ENCODE measurements around the gene TACR1.
"Not testable (repeated sequence)": the region's sequence is repeated elsewhere in the genome, so short reads cannot be mapped to it uniquely, and the experiment has no call there.

The TACR1 gene

DNA sequence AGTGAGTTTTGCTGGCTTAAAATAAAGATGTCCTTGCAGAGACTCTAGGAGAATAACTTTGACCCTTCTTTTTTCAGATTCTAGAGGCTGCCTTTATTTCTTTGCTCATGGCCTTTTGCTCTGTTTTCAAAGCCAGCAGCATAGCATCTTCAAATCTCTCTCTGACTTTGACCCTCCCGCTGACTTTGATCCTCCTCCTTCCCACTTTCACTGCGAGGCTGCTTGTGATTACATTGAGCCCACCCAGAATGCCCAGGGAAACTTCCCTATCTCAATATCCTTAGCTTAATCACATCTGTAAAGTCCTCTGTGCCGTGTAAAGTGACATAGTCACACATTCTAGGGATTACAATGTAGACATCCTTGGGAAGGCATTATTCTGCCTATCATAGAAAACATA, 23.9 kb downstream of the TACR1 start:
- no peak overlapping the region for H3K4me3 Mint-ChIP-seq
- no peaks in the 10 kb centered on the region for H3K36me3 Mint-ChIP-seq
- no peaks in the 10 kb centered on the region for H3K4me1 Mint-ChIP-seq (ENCODE audit: low read depth)
- H3K9me3 Mint-ChIP-seq (ENCODE audit: low read depth), result no peaks in the 10 kb centered on the region
- no peaks in the 10 kb centered on the region for H3K27me3 Mint-ChIP-seq
- H3K27ac Mint-ChIP-seq, result no peak overlapping the region

DNA sequence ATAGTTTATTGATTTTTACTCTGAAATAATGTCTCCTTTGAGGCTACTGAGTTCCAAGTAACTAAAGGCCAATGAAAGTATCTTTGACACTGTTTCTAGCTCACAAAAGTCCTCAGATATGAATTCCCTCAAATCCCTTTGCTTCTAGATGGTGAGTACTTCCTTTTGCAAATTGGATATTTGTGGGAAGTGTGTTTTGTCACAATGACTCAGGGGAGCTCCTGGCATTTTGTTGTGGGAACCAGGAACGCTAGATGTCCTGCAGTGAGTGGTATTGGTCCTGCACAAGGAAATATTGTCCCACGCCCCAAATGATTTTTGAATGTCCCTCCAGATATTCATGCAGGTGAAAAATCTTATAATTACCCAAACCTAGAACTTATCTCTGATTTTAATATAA, 24.3 kb downstream of the TACR1 start:
- Mint-ChIP-seq H3K4me3 (no peak overlapping the region), H3K9me3 (ENCODE audit: low read depth) (no peaks in the 10 kb centered on the region), H3K36me3 (no peaks in the 10 kb centered on the region), H3K4me1 (ENCODE audit: low read depth) (no peaks in the 10 kb centered on the region), H3K27me3 (no peaks in the 10 kb centered on the region), H3K27ac (no peak overlapping the region)

DNA sequence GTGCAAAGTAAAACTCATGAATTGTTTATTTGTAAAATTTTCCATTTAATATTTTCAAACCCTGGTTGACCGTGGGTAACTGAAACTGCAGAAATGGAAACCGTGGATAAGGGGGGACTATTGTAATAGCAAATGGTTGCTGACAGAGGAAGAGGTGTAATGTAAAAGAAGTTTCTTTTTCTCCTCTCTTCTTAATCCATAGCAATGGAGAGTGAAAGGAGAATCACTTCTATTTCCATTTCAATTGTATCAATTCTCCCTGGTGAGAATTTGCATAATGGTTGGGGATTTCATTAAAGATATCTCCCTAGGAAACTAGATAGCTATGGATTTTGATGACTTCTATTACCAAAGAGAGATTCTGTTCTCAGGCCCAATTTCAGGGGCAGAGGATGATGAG, 24.8 kb downstream of the TACR1 start:
- H3K27ac Mint-ChIP-seq, result no peak overlapping the region
- H3K4me3 Mint-ChIP-seq, result no peak overlapping the region
- H3K27me3 Mint-ChIP-seq, result no peaks in the 10 kb centered on the region
- H3K4me1 Mint-ChIP-seq (ENCODE audit: low read depth), result no peaks in the 10 kb centered on the region
- no peaks in the 10 kb centered on the region for H3K36me3 Mint-ChIP-seq
- H3K9me3 Mint-ChIP-seq (ENCODE audit: low read depth), result no peaks in the 10 kb centered on the region

DNA sequence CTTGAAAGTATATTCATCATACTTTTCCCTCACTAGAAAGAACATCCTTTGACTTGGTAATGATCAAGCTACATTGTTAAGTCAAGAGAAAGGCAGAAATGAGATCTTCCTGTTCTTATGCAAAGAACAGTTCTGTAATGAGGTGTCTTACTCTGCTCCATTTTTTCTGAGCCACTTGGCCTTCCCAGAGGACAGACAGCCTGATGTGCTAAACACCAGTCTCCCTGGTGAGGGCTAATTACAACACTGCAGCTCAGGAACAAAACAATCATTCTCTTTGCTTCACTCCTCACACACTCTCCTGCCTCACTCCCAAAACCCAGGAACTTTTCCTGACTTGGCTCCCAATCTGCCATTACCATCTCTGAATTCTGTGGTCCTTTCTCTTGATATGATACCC, 25.6 kb downstream of the TACR1 start:
- no peak overlapping the region for H3K4me3 Mint-ChIP-seq
- no peaks in the 10 kb centered on the region for H3K4me1 Mint-ChIP-seq (ENCODE audit: low read depth)
- H3K27me3 Mint-ChIP-seq, result no peaks in the 10 kb centered on the region
- H3K27ac Mint-ChIP-seq, result no peak overlapping the region
- no peaks in the 10 kb centered on the region for H3K9me3 Mint-ChIP-seq (ENCODE audit: low read depth)
- H3K36me3 Mint-ChIP-seq, result no peaks in the 10 kb centered on the region

DNA sequence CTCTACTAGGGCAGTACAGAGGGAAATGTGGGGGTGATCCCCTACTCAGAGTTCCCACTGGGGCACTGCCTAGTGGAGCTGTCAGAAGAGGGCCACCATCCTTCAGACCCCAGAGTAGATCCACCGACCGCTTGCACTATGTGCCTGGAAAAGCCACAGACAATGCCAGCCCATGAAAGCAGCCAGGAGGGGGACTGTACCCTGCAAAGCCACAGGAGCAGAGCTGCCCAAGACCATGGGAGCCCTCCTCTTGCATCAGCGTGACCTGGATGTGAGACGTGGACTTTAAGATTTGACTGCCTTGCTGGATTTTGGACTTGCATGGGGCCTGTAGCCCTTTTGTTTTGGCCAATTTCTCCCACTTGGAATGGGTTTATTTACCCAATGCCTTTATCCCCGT, 27.9 kb downstream of the TACR1 start:
- H3K4me1 Mint-ChIP-seq (ENCODE audit: low read depth); H3K36me3 Mint-ChIP-seq; H3K27me3 Mint-ChIP-seq; H3K4me3 Mint-ChIP-seq; H3K9me3 Mint-ChIP-seq (ENCODE audit: low read depth); H3K27ac Mint-ChIP-seq: not testable (repeated sequence)

DNA sequence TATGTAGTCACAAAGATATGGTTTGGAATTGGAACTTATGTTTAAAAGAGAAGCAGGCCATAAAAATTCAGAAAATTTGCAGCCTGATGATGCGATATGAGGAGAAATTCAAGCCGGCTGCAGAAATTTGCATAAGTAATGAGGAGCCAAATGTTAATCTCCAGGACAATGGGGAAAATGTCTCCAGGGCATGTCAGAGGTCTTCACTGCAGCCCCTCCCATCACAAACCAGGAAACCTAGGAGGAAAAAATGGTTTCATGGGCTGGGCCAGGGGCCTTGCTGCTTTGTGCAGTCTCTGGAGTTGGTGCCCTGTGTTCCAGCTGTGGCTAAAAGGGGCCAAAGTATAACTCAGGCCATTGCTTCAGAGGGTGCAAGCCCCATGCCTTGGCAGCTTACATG, 28.4 kb downstream of the TACR1 start:
- Mint-ChIP-seq H3K27ac (no peak overlapping the region), H3K27me3 (no peaks in the 10 kb centered on the region), H3K4me3 (no peak overlapping the region), H3K4me1 (ENCODE audit: low read depth) (no peaks in the 10 kb centered on the region), H3K9me3 (ENCODE audit: low read depth) (no peaks in the 10 kb centered on the region), H3K36me3 (no peaks in the 10 kb centered on the region)

DNA sequence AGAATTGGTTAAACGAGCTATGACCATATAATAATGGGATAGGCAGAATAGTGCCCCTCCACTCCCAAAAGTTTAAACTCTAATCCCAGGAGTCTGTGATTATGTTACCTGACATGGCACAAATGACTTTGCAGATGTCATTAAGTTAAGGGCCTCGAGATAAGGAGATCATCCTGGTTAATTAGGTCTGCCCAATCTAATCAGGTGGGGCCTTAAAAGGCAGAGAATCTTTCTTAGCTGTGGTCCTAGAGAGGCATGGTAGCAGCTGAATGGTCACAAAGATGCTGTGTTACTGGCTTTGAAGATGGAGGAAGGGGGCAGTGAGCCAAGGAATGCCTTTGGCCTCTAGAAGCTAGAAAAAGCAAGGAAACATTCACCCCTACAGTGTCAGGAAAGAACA, 31.1 kb downstream of the TACR1 start:
- Mint-ChIP-seq H3K27ac (no peak overlapping the region), H3K27me3 (no peaks in the 10 kb centered on the region), H3K9me3 (ENCODE audit: low read depth) (no peaks in the 10 kb centered on the region), H3K4me3 (no peak overlapping the region), H3K4me1 (ENCODE audit: low read depth) (no peaks in the 10 kb centered on the region), H3K36me3 (no peaks in the 10 kb centered on the region)

DNA sequence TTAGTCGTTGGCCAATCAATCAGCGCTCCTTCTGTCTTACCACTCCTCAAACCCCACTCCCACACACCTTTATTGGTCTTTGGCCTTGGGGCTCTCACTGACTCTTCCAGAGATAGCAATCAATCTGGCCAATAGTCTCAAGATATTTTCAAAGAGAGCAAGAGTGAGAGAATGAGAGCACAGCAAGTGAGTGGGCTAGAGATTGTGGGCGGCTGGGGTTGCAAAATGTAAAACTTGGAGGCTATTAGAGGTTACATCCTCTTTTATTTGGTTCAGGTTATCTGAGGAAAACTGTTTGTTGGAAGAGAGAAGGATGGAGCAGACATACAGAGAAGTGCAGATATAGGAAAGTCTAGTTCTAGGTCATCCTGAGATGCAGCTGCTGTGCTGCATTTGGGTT, 32.8 kb downstream of the TACR1 start:
- H3K27ac Mint-ChIP-seq, result no peak overlapping the region
- no peak overlapping the region for H3K4me3 Mint-ChIP-seq
- peaks cover 1% of the 10 kb centered on the region for H3K27me3 Mint-ChIP-seq
- no peaks in the 10 kb centered on the region for H3K4me1 Mint-ChIP-seq (ENCODE audit: low read depth)
- H3K36me3 Mint-ChIP-seq, result no peaks in the 10 kb centered on the region
- no peaks in the 10 kb centered on the region for H3K9me3 Mint-ChIP-seq (ENCODE audit: low read depth)

DNA sequence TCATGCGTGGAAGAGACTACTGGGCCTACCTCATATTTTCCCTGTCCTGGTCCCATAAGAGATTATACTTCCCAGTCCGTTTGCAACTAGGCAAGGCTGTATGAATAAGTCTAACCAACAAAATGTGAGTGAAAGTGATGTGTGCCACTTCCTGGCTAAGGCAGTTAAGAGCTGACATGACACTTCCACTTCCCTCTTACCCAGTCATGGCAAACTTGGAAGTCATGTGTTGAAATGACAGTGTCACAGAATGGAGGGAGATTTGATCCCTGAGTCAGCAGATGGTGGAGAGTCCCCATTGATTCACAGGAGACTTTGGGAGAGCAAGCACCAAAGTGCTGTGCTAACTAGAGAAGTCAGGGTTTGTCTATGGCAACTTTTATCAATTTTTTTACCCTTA, 36.4 kb downstream of the TACR1 start:
- H3K27ac Mint-ChIP-seq, result no peak overlapping the region
- H3K4me1 Mint-ChIP-seq (ENCODE audit: low read depth), result no peaks in the 10 kb centered on the region
- no peaks in the 10 kb centered on the region for H3K9me3 Mint-ChIP-seq (ENCODE audit: low read depth)
- peaks cover 1% of the 10 kb centered on the region for H3K27me3 Mint-ChIP-seq
- H3K36me3 Mint-ChIP-seq, result no peaks in the 10 kb centered on the region
- no peak overlapping the region for H3K4me3 Mint-ChIP-seq

DNA sequence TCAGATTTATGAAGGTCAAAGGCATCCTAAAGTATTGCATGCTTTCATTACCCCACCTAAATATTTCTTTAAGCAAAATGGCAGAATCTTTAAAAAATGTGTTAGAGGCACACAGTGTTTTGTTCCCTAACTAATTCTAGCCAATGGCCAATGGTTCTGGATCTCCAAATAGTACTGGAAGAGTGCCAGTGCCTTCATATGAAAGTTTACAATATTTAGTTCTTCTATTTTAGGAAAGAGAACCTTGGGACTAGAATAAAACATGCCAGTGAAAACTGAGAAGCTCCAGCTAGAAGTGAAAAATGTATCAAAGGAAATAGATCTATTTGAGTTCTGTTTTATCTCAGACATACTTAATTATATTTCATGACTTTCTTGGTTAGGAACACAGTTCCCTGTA, 37.1 kb downstream of the TACR1 start:
- no peaks in the 10 kb centered on the region for H3K9me3 Mint-ChIP-seq (ENCODE audit: low read depth)
- H3K27ac Mint-ChIP-seq, result no peak overlapping the region
- no peak overlapping the region for H3K4me3 Mint-ChIP-seq
- no peaks in the 10 kb centered on the region for H3K4me1 Mint-ChIP-seq (ENCODE audit: low read depth)
- peaks cover 1% of the 10 kb centered on the region for H3K27me3 Mint-ChIP-seq
- no peaks in the 10 kb centered on the region for H3K36me3 Mint-ChIP-seq

DNA sequence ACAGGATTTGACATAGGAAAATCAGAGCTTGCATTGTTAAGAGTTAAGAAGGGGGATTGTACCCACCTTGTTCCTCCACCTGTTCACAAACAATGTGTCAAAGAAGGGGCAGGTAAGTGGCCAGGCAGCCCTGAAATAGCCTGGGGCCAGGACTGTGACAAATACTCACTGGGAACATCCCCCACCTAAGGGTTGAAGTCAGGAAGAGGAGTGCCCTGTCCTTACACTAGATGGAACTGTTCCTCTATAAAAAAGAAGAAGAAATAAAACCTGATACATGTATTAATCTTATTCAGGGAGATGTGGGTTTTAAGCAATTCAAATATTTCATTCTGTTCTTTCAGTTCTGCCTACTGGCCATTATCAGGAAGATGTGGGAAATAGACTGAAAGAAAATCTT, 41.9 kb downstream of the TACR1 start:
- H3K27ac Mint-ChIP-seq, result no peak overlapping the region
- no peaks in the 10 kb centered on the region for H3K27me3 Mint-ChIP-seq
- H3K9me3 Mint-ChIP-seq (ENCODE audit: low read depth), result no peaks in the 10 kb centered on the region
- no peak overlapping the region for H3K4me3 Mint-ChIP-seq
- peaks cover 7% of the 10 kb centered on the region for H3K36me3 Mint-ChIP-seq
- no peaks in the 10 kb centered on the region for H3K4me1 Mint-ChIP-seq (ENCODE audit: low read depth)

DNA sequence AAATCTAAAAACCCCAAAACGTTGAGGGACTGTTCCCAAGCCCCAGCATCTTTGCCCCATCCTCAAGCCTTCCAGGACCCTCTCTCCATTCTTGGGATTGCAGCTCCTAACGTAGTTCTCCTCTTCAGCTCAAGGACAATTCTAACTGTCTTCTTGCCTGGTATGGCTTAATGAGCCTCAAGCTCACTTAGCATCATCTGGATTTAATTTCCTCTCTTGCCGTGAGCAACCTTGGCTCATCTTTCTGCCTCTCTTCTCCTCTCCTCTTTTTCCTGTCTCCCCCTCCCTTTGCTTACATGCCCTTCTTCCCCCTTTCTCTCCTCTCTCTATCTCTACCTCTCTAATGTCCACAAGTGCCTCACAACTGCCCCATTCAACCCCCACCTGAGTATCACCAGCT, 44.2 kb downstream of the TACR1 start:
- H3K36me3 Mint-ChIP-seq, result peaks cover 14% of the 10 kb centered on the region
- H3K9me3 Mint-ChIP-seq (ENCODE audit: low read depth), result no peaks in the 10 kb centered on the region
- H3K27ac Mint-ChIP-seq, result no peak overlapping the region
- no peaks in the 10 kb centered on the region for H3K4me1 Mint-ChIP-seq (ENCODE audit: low read depth)
- no peaks in the 10 kb centered on the region for H3K27me3 Mint-ChIP-seq
- no peak overlapping the region for H3K4me3 Mint-ChIP-seq

DNA sequence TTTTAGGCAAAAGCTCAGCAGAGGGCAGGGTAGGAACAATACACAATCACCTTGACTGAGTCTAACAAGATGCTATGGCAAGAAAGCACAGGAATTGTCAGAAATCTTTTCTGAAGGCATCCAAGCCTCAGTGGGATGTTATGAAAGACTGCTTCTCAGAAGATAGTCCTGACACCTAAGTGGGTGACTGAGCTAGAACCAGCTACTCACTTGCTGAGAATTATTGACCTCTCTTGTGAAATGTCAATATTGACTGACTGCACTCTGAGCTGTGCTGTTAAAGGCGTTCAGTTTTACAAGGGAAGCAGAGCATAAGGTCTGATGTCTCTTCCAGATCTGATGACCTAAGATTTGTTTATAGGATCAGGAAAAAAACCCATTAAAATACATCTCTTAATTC, 46.1 kb downstream of the TACR1 start:
- Mint-ChIP-seq H3K27me3 (no peaks in the 10 kb centered on the region), H3K36me3 (peaks cover 14% of the 10 kb centered on the region), H3K9me3 (ENCODE audit: low read depth) (no peaks in the 10 kb centered on the region), H3K4me3 (no peak overlapping the region), H3K27ac (no peak overlapping the region), H3K4me1 (ENCODE audit: low read depth) (no peaks in the 10 kb centered on the region)

DNA sequence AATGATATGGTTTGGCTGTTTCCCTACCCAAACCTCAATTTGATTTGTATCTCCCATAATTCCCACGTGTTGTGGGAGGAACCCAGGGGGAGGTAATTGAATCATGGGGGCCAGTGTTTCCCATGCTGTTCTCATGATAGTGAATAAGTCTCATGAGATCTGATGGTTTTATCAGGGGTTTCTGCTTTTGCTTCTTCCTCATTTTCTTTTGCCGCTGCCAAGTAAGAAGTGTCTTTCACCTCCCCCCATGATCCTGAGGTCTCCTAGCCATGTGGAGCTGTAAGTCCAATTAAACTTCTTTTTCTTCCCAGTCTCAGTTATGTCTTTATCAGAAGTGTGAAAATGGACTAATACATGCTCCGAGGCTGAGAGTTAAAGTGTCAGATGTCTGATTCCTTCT, 47.1 kb downstream of the TACR1 start:
- H3K4me3 Mint-ChIP-seq; H3K27me3 Mint-ChIP-seq; H3K4me1 Mint-ChIP-seq (ENCODE audit: low read depth); H3K27ac Mint-ChIP-seq; H3K9me3 Mint-ChIP-seq (ENCODE audit: low read depth): not testable (repeated sequence)
- peaks cover 14% of the 10 kb centered on the region for H3K36me3 Mint-ChIP-seq

DNA sequence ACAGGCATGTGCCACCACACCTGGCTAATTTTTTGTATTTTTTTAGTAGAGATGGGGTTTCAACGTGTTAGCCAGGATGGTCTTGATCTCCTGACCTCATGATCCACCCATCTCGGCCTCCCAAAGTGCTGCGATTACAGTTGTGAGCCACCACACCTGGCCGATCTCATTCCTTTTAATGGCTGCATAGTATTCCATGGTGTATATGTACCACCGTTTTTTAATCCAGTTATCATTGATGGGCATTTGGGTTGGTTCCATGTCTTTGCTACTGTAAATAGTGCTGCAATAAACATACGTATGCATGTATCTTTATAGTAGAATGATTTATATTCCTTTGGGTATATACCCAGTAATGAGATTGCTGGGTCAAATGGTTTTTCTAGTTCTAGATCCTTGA, 51.4 kb downstream of the TACR1 start:
- not testable (repeated sequence) for H3K27ac Mint-ChIP-seq; H3K4me1 Mint-ChIP-seq (ENCODE audit: low read depth); H3K9me3 Mint-ChIP-seq (ENCODE audit: low read depth); H3K27me3 Mint-ChIP-seq; H3K36me3 Mint-ChIP-seq; H3K4me3 Mint-ChIP-seq

DNA sequence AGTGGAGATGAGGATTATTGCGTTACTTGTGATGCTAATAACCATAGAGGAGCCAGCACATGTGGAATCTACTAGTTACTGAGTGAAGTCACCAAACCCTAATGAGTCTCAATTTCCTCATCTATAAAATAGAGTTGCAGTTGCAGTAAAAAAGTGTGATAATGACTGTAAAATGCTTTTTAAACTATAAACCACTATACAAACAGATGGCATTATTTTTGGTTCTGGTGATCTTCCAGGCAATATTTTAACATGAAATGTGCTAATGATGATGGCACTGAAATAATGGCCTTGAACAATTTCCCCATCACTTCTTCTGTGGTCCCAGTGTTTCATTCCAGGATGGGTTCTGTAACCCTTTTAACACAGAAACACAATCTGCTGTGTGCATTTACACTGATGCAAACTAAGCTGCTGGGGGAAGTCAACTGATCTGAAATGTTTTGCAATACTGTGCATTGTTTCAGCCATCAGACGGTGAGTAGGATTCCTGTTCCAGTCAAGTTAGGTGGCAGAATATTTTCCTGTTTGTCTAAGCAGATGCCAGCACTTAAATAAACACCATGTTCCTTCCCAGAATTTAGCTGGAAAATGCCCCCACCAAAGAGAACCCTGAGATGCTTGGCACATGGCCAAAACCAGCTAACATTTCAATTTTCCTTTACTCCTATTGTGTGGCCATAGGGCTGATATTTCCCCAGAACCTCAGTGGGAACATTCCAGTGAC, 52.6 kb downstream of the TACR1 start:
- Mint-ChIP-seq H3K36me3 (peaks cover 3% of the 10 kb centered on the region), H3K27me3 (no peaks in the 10 kb centered on the region), H3K4me1 (ENCODE audit: low read depth) (no peaks in the 10 kb centered on the region), H3K4me3 (no peak overlapping the region), H3K27ac (no peak overlapping the region), H3K9me3 (ENCODE audit: low read depth) (no peaks in the 10 kb centered on the region)

Measured in activated naive CD8-positive, alpha-beta T cell (primary cell).